ENCODE data around the gene DNAJB6. TPM values are rescaled to one million over a fixed set of nuclear protein-coding genes. Genes with fewer than 3 reads are reported as not detected.

DNAJB6 gene
- polyA plus RNA-seq, 1 experiment = 105 TPM

- DNase-seq (ENCODE audit: low read depth) = no peak
- ChIA-PET POLR2A (no interaction called here), CTCF (no interaction called here)
- Histone ChIP-seq H3K4me3 (ENCODE audit: low read depth, low read length) (no peak overlapping the region), H3K36me3 (ENCODE audit: control insufficient read depth, insufficient read depth, low read length) (no peaks in the 10 kb centered on the region), H3K27me3 (ENCODE audit: control insufficient read depth, insufficient read depth, low read length) (no peaks in the 10 kb centered on the region)
- TF ChIP-seq, protein P1, sequence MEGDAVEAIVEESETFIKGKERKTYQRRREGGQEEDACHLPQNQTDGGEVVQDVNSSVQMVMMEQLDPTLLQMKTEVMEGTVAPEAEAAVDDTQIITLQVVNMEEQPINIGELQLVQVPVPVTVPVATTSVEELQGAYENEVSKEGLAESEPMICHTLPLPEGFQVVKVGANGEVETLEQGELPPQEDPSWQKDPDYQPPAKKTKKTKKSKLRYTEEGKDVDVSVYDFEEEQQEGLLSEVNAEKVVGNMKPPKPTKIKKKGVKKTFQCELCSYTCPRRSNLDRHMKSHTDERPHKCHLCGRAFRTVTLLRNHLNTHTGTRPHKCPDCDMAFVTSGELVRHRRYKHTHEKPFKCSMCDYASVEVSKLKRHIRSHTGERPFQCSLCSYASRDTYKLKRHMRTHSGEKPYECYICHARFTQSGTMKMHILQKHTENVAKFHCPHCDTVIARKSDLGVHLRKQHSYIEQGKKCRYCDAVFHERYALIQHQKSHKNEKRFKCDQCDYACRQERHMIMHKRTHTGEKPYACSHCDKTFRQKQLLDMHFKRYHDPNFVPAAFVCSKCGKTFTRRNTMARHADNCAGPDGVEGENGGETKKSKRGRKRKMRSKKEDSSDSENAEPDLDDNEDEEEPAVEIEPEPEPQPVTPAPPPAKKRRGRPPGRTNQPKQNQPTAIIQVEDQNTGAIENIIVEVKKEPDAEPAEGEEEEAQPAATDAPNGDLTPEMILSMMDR (IDR thresholded peaks at IDR 0.05; ENCODE audit: insufficient read depth, low read depth, low read length) = no peak
Measured at GRCh38 chr7:157465891-157466866, 129.4 kb downstream of the DNAJB6 start.

- Histone ChIP-seq H3K27me3 (ENCODE audit: control insufficient read depth, insufficient read depth, low read length) (no peaks in the 10 kb centered on the region), H3K36me3 (ENCODE audit: control insufficient read depth, insufficient read depth, low read length) (no peaks in the 10 kb centered on the region), H3K4me3 (ENCODE audit: low read depth, low read length) (no peak overlapping the region)
- ChIA-PET CTCF (no interaction called here), POLR2A (no interaction called here)
- no peak for DNase-seq (ENCODE audit: low read depth)
- TF ChIP-seq, protein P1 (IDR thresholded peaks at IDR 0.05; ENCODE audit: insufficient read depth, low read depth, low read length) = no peak
Measured at GRCh38 chr7:157466867-157467261, 130.1 kb downstream of the DNAJB6 start.

Other genes with a start within 250 kb of the DNAJB6 start
- gene UBE3C, start 198.1 kb upstream of the DNAJB6 start, polyA plus RNA-seq (2011; rRNA removed) = 50.0 and 58.1 TPM in 2 replicates

Measured in BJ (cell line).